ENCODE measurements around the gene PCDHGA5.

Gene PCDHGA5

GRCh38 chr5:141320225-141321169, 43.5 kb upstream of the PCDHGA5 start, which contains the start of gene TAF7:
Gene TAF7, minus strand, starts transcription at chr5:141320784. Its CDS starts 740 bp downstream, at chr5:141320044.
- no peaks in the 10 kb centered on the region for H3K27me3 ChIP-seq (ENCODE audit: insufficient read depth, poor library complexity, severe bottlenecking)
- H3K27ac ChIP-seq (replicated peaks): peak within 1 kb of the TSS; percentile 84
- peak; percentile 93 for TF ChIP-seq SPI1 (IDR thresholded peaks at IDR 0.05; ENCODE audit: borderline replicate concordance, low read depth)
- peak; percentile 81 for TF ChIP-seq POLR2AphosphoS5 (IDR thresholded peaks at IDR 0.05; ENCODE audit: low read depth)
- TF ChIP-seq REST (IDR thresholded peaks at IDR 0.05; ENCODE audit: insufficient replicate concordance, low read depth): peak; percentile 45
- TF ChIP-seq CTCF (IDR thresholded peaks at IDR 0.05; ENCODE audit: insufficient read depth, low read length): peak; percentile 76
- TF ChIP-seq GABPA (IDR thresholded peaks at IDR 0.05; ENCODE audit: low read depth): peak; percentile 42; the same call in 1 of the 2 replicates
- H3K4me3 ChIP-seq (replicated peaks; ENCODE audit: insufficient read depth, low read length): peak within 1 kb of the TSS; percentile 47
- DNase-seq (ENCODE audit: low read depth in 1 of 2, low spot score in 1 of 2): peak; percentile 64 to 88

DNA sequence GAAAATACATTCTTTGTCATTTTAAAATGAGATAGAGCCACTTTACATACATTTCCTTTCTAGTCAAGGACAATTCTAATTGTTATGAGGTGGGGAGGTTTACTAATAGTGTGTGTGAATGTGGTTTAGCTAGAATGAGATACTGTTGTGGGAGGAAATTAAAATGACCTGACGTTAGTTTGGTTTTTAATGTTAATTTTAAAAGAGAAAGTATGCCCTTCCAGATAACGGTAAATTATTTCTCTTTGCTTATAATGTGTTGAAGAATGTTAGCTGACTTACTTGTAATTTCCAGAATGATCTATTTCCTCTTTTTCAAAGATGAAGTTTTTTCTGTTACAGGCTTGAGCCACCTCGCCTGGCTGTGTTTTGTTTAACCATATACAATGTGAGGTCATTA, 41.7 kb upstream of the PCDHGA5 start:
- no peaks in the 10 kb centered on the region for H3K27me3 ChIP-seq (ENCODE audit: insufficient read depth, poor library complexity, severe bottlenecking)
- H3K4me3 ChIP-seq (replicated peaks; ENCODE audit: insufficient read depth, low read length): no peak overlapping the region
- DNase-seq (ENCODE audit: low read depth in 1 of 2, low spot score in 1 of 2): no peak
- no peak overlapping the region for H3K27ac ChIP-seq (replicated peaks)
- TF ChIP-seq CTCF (IDR thresholded peaks at IDR 0.05; ENCODE audit: insufficient read depth, low read length) (no peak), SPI1 (IDR thresholded peaks at IDR 0.05; ENCODE audit: borderline replicate concordance, low read depth) (no peak), POLR2AphosphoS5 (IDR thresholded peaks at IDR 0.05; ENCODE audit: low read depth) (no peak), REST (IDR thresholded peaks at IDR 0.05; ENCODE audit: insufficient replicate concordance, low read depth) (no peak), GABPA (IDR thresholded peaks at IDR 0.05; ENCODE audit: low read depth) (no peak)

GRCh38 chr5:141326088-141326854, 37.7 kb upstream of the PCDHGA5 start:
- DNase-seq (ENCODE audit: low read depth in 1 of 2, low spot score in 1 of 2): peak in 1 of 2 experiments; percentile 67
- TF ChIP-seq CTCF (IDR thresholded peaks at IDR 0.05; ENCODE audit: insufficient read depth, low read length): peak; percentile 15
- TF ChIP-seq POLR2AphosphoS5 (IDR thresholded peaks at IDR 0.05; ENCODE audit: low read depth): no peak
- no peak for TF ChIP-seq SPI1 (IDR thresholded peaks at IDR 0.05; ENCODE audit: borderline replicate concordance, low read depth)
- Histone ChIP-seq H3K27me3 (ENCODE audit: insufficient read depth, poor library complexity, severe bottlenecking) (no peaks in the 10 kb centered on the region), H3K4me3 (replicated peaks; ENCODE audit: insufficient read depth, low read length) (peak overlapping the region; percentile 21; the same call in 1 of the 2 replicates), H3K27ac (replicated peaks) (no peak overlapping the region)
